ENCODE measurements around the gene SLC9C1. TPM values are rescaled to one million over a fixed set of nuclear protein-coding genes. Genes with fewer than 3 reads are reported as not detected.

Gene SLC9C1
- polyA plus RNA-seq, 10 donors: 0.11 to 1.2 (median 0.43) TPM

DNA sequence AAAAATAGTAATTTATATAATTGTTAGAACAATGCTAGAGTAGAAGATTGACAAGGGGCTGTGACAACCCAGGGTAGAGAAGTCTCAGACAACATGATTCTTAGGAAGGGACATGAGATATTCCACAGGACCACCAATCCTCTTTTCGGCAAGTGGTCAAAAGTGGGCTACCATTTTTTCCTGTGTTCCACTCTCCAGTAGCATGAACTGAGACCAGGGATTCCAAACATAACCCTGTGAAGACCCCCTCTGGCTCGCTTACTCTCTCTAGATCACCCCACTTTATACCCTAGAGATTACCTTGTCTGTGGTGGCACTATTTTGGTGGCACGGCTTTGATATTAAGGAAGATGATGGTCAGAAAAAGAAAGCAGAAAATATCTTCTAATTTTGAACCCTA lies 161.9 kb downstream of the SLC9C1 start:
- DNase-seq: no peak

DNA sequence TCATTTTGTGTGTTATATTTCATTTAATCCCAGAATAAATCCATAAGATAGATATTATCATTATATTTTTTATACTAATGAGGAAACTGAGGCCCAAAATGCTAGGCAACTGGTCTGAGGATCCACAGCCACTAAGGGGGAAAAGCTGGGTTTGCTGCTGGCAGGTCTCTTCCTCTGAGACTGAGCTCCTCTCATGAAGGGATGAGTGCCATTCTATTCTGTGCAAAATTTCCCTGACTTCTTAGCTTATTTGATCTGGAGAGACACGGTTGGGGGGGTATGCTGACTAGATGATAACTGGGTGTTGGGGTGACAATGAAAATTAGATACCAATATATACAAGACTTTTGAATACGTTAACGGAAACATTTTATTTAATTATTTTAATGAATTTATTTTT lies 162.9 kb downstream of the SLC9C1 start:
- DNase-seq: no peak

DNA sequence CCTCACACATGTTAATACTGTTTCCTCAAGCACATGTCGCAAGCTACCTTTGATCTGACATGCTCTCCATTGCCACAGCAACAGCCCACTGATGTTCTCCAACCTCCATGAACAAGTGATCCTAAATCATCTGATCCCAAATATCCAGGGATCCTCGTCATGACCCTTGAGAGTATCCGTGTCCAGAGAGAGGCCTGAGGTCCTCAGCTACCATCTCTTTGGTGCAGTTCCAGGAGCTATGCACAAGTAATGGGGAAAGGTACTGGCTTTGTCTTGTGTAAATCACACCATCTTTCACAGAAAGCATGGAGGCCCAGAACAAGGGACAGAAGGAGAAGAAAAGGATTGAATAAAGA lies 163.4 kb downstream of the SLC9C1 start:
- DNase-seq: no peak

DNA sequence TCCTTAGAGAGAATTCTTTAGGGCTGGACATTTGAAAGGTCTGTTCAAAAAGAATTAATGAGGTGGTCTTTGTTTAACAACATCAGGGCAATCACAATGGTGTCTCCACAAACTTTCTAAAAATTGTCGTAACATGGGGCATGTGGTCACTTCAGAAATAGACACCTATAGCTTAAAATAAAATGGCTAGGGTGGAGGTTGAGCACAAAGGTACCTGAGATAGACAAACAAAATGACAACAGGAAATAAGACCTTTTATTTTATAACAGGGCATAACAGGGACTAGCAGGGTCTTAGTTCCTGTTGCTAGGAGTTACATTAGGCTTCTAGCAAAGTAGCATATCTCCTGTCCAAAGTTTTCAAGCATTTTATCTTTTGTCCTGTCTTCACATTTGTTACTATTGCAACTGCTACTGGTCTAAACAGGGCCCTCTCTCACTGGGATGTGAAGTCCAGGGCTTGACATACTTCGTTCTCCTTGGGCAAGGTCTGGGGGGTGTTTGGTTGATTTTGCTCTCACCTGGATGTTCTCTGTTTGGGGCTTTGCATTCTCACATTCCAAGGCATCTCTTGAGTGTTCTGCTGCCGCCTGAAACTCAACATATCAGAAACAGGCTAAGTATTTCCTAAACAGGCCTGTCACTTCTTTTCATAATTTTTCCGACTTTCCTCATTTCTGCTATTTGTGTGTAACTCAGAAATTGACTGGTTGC lies 163.9 kb downstream of the SLC9C1 start:
- DNase-seq: no peak

DNA sequence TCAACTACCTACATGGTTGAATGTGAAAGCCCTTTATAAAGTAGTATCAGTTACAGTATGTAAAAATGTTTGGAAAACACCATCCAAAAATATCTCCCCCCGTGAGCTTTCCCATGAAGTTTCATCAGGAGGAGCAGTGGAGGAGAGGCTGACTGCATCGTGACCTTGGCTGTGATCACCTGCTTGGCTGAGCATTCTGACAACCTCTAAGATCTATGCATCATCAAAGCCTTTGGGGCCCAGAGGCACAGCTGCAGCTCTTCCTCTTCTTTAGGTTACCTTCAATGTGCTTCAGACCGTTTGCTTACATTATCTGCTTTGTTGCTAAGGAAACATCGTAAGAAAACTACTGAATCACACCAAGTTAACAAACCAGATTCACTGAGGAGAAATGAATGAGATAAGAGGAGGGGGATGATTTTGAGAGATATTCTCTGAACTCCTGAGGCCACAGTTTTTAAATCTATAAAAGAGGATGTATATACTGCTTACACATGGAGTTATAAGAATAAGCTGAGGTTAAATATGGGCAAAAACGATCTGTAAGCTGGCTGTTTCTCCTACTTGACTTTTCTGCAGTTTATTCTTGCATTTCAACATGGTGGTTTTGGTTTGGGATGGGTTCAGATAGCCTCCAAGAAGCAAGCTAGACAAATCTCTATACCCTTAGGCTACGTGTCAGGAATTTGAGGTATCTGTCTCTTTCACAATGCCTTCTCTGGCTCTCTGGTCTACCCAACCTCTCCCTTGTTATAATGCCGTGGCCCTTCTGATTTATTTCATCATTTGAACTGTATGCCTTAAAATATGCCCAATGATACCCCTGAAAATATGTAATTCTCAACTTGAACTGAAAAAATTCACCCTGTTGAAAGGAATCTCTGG lies 164.9 kb downstream of the SLC9C1 start:
- DNase-seq: peak; percentile 38 to 78 (median 65)

DNA sequence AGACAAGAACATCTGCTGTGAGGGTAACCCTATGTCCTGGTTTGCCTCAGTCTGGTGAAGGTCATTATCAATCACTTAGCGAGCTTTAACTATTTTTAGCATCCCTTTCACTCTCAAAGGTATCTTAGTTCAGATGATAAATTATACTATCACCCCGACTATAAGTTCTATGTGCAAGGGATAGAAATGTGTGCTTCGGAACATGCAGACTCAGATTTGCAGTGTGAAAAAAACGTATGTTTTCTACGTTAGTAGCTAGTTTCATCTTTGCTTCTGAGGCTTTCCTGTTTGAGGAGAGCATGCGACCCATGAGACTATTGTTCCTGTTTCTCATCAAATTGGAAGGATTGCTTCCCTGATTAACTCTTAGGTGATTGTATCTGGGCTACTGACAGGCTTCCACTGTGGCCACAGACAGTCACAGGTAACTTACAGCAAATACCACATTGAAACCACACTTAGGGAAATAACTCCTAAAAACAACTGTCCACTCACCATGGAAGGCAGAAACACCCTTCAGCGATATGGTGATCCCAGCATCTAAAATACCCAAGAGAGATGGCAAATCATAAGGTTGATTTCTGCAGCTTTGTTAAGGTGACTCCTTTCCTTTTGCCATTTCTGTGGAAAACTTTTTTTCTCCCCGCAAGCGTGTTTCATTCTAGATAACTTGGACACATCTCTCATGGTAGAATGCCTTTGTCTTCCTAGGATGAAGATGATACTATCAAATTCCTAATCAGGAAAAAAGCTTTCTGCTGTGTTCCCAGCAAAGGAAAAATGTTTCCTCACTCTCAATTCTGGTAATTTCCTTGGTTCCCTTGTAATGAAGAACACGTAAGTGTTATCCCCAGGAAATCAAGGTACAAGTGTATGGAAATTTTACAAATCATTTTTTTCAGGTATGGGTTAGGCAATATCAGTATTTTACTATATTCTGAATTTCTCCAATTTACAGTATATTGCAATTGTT lies 166.2 kb downstream of the SLC9C1 start:
- DNase-seq: peak in 1 of 3 donors; percentile 58

DNA sequence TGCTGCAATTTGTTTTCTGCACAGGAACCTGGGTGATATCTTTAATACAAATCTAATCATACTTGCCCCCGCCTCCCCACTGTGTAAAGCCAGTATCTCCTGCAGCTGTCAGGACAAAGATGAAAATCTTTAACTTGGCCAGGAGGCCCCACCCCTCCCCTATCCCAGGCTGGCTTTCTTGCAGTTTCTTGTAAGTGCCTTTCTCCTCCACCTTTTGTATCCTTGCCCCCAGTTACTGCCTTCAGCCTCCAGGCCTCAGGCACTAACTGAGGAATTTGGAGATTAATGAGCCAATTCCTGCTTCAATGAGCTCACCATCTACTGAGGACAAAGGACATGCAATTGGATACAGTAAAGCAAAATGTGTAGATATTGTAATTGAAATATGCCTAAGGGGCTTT lies 167.5 kb downstream of the SLC9C1 start:
- peak in 1 of 3 donors; percentile 67 for DNase-seq

DNA sequence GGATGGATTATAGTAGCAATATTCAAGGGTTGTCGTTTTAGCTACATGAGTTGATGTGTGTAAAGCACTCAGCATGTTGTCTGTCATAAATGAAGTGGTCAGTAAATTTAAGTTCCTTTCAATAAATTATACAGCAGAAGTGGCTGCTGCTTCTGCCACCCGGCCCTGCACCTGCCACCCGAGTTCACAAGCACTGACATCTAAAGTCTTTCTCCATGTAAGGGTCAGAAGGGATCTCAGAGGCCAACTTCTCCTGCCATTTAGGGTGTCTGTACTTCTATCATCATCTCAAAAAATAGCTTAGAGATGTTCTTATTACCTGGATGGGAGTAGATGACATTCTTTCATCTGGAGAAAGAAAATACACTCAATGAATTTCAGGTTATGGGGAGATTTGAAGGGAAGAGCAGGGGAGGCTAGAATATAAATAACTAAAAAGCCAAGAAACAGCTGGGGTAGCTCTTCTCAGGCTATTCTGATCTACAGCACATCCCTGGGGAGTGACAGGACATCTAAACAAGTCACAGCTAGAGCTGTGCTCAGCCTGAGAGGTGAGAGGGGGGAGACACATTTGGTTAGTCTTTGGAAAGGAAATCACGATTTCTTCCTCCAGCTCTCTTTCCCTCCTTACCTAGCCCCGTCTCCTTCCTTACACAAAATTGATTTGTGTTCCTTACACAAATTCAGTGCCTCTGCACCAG lies 169.0 kb downstream of the SLC9C1 start:
- no peak for DNase-seq

DNA sequence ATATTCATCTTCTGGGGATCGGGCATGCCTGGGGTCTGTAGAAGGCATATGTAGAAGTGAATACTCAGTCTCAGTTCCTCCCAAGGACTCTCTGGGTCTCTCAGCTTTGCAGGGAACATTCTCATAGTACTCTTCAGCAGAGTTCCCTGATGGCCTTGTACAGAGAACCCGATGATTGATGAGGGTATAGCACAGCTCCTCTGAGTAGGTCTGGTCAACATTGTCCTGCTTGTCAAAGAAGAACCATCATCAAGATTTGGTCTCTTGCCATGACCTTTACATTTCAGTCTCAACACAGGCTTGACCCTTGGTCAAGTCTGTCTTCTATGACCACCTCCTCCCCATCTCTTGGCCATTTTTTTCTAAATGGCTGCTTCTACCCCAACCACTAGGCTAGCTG lies 170.5 kb downstream of the SLC9C1 start:
- no peak for DNase-seq

DNA sequence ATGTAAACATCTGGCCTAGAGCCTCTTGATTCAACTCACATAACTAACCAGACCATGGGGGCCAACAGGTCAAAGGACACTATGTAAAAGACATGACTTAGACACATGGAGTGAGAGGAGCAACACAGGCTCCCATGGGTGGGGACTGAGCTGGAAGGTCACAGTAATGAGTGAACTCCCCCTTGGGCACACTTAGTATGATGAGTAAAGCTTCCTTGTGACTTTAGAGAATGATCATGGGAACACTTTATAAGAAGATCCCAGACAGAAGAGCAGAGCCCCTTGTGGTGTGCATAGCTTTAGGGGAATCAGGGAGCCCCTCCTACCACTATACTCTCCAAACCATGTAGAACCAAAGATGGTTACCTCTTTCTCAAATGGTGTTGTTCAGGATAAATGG lies 171.1 kb downstream of the SLC9C1 start:
- DNase-seq: no peak

DNA sequence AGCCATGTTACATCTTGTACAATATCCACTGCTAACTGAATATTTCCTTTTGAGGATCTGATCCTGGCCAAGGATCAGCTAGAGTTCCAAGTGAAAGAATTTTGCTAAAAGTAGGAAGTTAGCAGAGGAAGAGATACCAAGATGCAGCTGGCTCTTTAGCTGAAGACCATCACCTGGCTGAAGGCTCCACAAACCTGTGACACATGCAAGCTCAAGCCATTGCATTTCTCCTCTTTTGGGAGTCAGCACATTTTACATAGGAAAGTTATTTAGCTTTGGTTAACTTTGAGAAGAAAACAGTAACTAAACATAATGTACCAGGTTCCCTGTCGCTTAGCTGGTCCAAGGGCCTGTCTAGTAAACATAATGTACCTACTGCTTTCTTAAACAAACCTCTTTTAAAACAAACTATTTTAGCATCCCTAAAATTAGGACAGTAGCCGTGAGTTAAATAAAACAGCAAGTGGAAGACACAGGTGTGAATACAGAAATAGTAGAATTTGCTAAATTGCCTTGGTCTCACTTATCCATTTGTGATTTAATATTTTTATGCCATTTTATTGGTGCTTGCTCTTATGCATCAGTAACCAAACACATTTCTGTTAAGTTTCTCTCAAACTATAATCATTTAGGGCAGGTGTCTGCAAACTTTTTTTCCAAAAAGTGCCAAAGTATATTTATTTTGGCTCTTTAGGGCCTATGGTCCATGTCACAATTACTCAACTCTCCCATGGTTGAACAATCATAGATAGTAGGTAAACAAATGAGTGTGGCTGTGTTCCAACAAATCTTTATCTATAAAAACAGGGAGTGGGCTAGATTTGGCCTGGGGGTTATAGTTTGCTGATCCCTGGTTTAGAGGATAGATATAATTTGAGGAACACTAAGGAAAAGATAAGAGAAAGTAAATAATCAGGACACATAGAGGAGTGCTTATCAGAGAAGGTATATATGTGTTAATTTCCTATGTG lies 172.2 kb downstream of the SLC9C1 start:
- no peak for DNase-seq

DNA sequence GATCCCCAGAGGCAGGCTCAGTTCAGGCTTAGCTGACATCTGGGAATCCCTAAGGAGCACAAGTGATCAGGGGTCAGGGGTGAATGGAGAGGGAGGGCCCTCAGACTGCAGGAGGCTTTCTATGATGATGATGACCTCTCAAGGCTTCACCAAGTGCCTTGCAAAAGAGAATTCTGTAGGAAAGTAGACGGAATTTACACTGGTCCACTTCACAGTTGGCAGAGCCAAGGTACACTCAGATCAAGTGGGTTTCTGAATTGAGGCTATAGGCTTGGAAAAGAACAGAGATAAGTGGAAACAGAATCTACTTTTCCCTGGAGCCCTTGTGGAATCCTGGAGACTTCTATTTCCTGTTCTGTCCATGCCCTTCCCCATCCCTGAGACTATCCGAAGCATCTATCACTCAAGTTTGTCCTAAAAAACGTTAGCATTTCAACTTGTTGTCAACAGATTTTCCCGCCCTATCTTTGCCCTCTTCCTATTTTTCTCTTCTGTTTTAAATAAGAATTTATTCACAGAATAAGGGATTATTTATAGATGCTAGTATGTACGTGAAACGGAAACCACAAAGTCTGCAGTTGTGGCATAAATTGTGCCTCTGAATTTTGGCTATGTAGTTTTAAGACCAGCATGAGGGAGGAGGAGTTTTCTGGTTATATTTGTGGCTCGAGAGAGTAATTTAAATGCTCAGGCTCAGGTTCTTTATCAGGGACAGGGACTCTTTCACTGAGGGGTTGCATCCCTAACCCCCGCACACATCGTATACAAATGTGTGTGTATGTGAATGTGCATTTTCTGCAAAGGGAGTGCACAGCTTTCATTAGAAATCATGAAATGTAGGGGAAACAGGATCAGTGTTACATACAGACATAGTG lies 173.8 kb downstream of the SLC9C1 start:
- no peak for DNase-seq

DNA sequence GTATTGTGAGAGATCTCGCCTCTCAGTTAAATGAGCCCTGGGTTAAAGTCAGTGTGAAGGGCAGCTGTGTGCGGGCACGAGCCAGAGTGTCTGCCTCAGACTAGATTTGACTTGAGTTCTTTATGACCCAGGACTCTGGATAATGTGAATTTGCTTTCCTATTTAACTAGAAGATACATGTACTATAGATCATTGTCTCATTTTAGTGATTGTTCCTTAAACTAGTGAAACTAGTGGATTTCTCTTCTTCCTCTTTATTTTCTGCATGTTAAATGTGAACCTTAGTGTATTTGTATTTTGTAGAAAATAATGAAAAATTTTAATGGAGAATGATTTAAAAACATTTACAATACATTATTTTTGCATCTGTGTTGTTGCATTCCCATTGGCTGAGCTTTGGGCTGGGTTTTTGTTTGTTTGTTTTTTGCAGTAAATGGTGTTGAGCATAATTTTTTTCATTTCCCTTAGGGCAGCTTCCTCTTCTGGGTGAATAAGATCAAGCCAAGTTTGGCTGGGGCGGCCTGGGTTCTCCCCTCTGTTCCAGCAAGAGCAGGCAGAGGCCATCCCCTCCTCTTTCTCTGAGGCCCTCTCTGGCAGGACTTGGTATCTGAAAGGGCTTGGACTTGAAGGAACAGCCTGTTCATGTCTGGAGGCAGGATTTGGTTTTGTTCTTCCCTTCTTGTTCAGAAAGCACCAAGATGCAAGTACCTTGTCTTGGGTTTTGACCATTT lies 176.0 kb downstream of the SLC9C1 start:
- DNase-seq: no peak

DNA sequence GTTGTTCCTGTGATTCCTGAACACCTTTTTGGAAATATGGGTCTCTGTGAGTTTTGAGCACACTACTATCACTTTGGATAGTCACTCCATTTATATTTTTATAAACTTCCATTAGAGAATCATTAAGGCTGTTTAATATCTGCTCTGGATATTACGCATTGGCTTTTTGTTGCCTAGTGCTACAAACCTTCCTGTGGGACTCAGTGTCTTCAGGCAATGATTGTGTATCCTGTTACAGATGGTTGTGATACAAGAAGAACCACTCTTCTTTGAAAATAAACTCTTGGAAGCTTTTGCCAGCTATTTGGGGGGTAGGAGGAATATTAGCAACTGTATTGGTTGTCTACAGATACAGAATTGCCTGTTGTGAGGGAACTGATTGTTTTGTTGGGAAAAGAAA lies 176.6 kb downstream of the SLC9C1 start:
- no peak for DNase-seq

DNA sequence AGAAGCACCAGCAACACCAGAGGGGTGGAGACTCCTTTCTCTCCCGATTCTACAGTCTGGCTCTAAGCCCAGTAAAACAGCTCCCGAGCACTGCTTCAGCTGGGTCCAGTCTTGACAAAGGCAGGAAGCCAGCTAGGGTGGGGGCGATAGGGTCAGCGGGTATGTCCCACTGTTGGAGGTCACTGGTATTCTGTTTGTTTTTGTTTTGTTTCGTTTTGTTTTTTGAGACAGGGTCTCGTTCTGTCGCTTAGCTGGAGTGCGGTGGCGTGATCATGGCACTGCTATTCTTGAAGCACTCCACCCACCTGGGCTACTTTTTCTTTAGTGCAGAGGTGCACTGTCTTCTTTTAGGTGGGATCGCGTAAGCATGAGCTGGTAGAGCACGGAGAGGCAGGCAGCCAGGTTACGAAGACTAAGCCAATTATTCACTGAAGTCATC lies 177.2 kb downstream of the SLC9C1 start:
- no peak for DNase-seq

DNA sequence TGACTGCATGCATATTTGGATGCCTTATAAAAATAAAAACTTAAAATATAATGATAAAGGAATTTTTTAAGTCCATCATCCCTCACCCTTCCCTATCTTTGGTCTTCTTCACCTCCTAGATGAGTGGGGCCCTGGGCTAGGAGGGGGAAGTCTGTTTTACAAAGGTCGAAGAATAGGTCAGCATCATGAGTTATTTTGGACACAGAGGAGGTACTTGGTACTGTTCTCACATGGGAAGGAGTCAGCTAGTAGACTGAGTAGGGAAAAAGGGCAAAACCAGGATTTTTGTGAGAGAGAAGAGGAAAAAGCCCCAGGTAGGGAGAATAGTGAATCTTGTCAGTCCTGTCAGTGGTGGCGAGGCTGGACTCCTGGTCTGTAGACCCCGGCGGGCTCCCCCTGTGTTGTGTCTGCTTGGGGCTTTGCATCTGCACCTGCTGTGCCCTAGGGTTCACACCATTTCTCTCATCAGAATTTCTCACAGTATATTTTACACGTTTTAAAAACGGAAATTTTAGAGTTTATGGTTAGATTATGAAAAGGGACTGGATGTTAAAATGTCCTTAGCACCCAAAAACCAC lies 178.1 kb downstream of the SLC9C1 start:
- no peak for DNase-seq

DNA sequence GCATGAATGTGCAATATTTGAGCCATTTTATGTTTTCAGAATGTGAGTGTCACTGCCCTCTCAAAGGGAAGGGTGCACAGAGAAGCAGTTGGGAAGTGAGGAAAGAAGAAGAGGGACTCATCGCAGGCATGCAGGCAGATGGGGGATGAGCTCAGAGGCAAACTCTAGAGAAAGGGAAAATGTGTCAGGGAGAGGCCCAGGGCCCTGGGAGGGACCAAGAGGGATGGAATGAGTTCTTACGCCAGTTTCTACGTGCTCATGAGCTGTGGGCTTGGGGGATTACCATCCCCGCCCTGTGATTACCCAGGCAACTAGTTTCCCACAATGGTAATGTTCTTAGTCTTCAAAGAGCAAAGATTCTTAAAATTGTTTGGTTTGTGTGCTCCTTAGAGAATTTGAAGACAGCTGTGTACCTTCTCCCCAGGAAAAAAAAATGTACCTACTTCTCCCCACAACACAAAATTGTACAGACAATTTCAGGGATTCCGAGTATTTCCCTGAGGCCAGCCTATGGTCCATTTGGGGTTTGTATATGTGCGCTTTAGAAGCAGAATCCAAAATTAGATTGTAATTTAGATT lies 178.8 kb downstream of the SLC9C1 start:
- no peak for DNase-seq
